BLaER1 treated with 17β-estradiol and CSF1 and Interleukin-3, amounts not matched to agents 10 nM and 100 nM (cell line): ENCODE measurements around the gene TPRG1L.

ENCODE experiments used
- H3K27ac ChIP-seq, 11 experiments: shearing (Covaris generic); formaldehyde crosslinking; 2 replicates each; pipeline ENCODE4 v1.8.1; 2022
- H3K27me3 ChIP-seq, 11 experiments: shearing (Covaris generic); formaldehyde crosslinking; 2 replicates each; pipeline ENCODE4 v1.8.1; 2022
- H3K36me3 ChIP-seq, 11 experiments: shearing (Covaris generic); formaldehyde crosslinking; 2 replicates each; pipeline ENCODE4 v1.8.1; 2022
- H3K4me1 ChIP-seq, 10 experiments: shearing (Covaris generic); formaldehyde crosslinking; 2 replicates each; pipeline ENCODE4 v1.8.1; 2022
- H3K4me2 ChIP-seq, 11 experiments: shearing (Covaris generic); formaldehyde crosslinking; 2 replicates each; pipeline ENCODE4 v1.8.1; 2022
- H3K4me3 ChIP-seq, 10 experiments: shearing (Covaris generic); formaldehyde crosslinking; 2 replicates each; pipeline ENCODE4 v1.8.1; 2022
- H3K9ac ChIP-seq, 11 experiments: shearing (Covaris generic); formaldehyde crosslinking; 2 replicates each; pipeline ENCODE4 v1.8.1; 2022
- H3K9me3 ChIP-seq, 11 experiments: shearing (Covaris generic); formaldehyde crosslinking; replicated peaks in 1 of 11; 2 replicates each; pipeline ENCODE4 v1.8.1; 2022
- H4K20me1 ChIP-seq, 11 experiments: shearing (Covaris generic); formaldehyde crosslinking; 2 replicates each; pipeline ENCODE4 v1.8.1; 2022
- Cebpa-rat ChIP-seq, 11 experiments: shearing (Covaris generic); IDR thresholded peaks; 2 replicates each; pipeline ENCODE4 v1.8.1; 2022

The TPRG1L gene

DNA sequence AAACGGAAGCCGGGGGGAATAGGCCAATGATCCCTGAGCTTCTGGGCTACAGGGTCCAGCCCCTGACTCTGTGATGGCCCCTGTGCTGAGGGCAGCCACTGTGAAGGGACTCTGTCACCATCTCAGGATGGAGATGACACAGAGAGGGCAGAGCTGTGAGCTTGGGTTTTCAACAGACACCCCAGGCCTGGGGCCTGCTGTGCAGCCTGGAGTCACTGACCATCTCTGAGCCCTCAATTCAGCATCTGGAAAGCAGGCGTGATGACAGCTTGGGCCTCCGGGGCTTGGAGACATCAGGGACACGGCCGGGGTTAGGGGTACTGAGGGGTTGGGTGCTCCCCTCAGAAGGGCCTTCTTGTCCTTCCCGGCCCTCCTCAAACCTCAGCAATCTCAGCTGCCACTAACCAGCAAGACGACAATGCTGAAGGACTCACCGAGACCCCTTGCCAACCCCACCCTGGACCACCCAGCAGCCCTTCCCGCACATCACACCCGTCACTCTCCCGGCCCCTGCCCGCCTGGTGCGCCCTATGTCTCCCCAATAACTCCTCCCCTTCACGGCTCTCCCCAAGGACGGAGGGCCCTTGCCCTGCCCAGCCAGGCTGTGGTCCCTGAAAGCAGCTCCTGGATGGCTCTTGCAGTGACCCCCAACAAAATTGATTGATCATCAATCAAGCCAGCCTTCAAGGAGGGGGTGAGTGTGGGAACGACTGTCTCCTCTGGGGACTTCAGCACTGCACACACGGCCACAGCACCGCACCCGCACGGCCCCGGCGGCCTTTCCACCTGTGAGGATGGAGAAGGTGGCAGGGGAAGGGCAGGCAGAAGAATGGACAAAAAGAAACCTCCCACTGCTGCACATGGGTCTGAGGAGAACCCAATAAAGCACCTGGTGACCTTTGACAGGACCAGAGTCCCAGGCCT is 17.8 kb upstream of the TPRG1L start:
- TF ChIP-seq Cebpa-rat (IDR thresholded peaks at IDR 0.05), result no peak
- H3K27ac ChIP-seq, result no peak overlapping the region
- H3K9ac ChIP-seq, result 0 out of 22 replicates have a peak overlapping the region, but pooled peaks of 2 of the 11 experiments have one; percentile 5 to 20
- no peaks in the 10 kb centered on the region for H3K9me3 ChIP-seq
- H3K4me3 ChIP-seq, result no peak overlapping the region
- H4K20me1 ChIP-seq, result peaks cover 0 to 95% (median 82%) of the 10 kb centered on the region in 11 experiments; a peak in 18 of 22 replicates
- H3K27me3 ChIP-seq, result peaks cover 0 to 12% (median 4%) of the 10 kb centered on the region in 11 experiments; a peak in 18 of 22 replicates
- peak overlapping the region in 8 of 11 experiments; percentile 9 to 100 (median 98); a peak in 13 of 22 replicates for H3K4me2 ChIP-seq
- H3K4me1 ChIP-seq, result peaks cover 33 to 88% (median 68%) of the 10 kb centered on the region in 10 experiments
- H3K36me3 ChIP-seq, result peaks cover 0 to 44% (median 19%) of the 10 kb centered on the region in 11 experiments; a peak in 12 of 22 replicates

DNA sequence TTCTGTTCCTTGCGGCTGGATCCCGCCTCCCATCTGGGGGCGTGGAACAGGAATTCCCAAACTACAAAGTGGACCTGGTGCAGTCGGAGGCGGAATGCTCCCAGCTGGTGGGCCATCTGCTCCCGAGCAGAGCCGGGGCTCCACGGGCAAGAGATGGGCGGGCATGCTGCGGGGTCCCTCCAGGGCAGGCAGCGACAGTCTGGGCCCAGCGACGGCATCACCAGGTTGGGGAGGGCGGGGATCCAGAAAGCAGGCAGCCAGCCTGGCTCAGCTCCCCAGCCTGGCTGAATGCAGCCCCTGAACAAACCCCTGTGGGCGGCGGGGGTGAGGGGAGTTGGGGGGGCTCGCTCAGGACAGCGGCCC is 17.1 kb upstream of the TPRG1L start:
- peak overlapping the region in 4 of 11 experiments; percentile 5 to 87 (median 53); a peak in 3 of 22 replicates for H3K9ac ChIP-seq
- no peaks in the 10 kb centered on the region for H3K9me3 ChIP-seq
- H3K4me1 ChIP-seq, result peaks cover 33 to 88% (median 68%) of the 10 kb centered on the region in 10 experiments
- TF ChIP-seq Cebpa-rat (IDR thresholded peaks at IDR 0.05), result no peak
- H3K4me3 ChIP-seq, result no peak overlapping the region
- peak overlapping the region in 9 of 11 experiments; percentile 95 to 100 (median 99); a peak in 14 of 22 replicates for H3K4me2 ChIP-seq
- H3K27ac ChIP-seq, result no peak overlapping the region
- peaks cover 0 to 95% (median 79%) of the 10 kb centered on the region in 11 experiments; a peak in 18 of 22 replicates for H4K20me1 ChIP-seq
- H3K27me3 ChIP-seq, result peaks cover 0 to 19% (median 10%) of the 10 kb centered on the region in 11 experiments; a peak in 19 of 22 replicates
- H3K36me3 ChIP-seq, result peaks cover 0 to 40% (median 16%) of the 10 kb centered on the region in 11 experiments; a peak in 12 of 22 replicates

DNA sequence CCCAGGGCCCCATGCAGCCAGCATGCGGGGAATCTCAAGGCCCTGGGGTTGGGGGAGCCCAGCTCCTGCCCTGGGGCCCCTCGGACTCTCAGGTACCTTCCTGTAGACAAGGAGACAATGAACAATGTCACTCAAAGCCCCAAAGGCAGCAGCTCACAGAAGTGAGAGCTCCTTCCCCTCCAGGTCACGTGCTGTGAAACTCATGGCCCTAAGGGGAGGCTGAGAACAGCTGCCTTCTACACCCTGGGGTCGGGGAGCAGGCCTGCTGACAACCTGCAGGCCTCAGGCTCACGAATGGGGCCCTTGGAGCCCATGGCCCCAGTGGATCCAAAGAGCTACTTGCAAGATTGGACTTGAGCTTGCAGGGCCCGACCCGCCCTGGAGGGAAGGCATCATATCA is 16.7 kb upstream of the TPRG1L start:
- Histone ChIP-seq H3K4me2 (peak overlapping the region; percentile 95 to 100 (median 99)), H4K20me1 (peaks cover 0 to 95% (median 76%) of the 10 kb centered on the region in 11 experiments; a peak in 18 of 22 replicates), H3K4me1 (peaks cover 35 to 89% (median 68%) of the 10 kb centered on the region in 10 experiments), H3K9me3 (no peaks in the 10 kb centered on the region), H3K4me3 (peak overlapping the region in 4 of 10 experiments; percentile 76 to 81 (median 80); a peak in 4 of 20 replicates), H3K27ac (peak overlapping the region in 1 of 11 experiments; percentile 88; a peak in 2 of 22 replicates), H3K27me3 (peaks cover 0 to 23% (median 14%) of the 10 kb centered on the region in 11 experiments; a peak in 19 of 22 replicates), H3K36me3 (peaks cover 0 to 35% (median 16%) of the 10 kb centered on the region in 11 experiments; a peak in 12 of 22 replicates), H3K9ac (peak overlapping the region in 7 of 11 experiments; percentile 77 to 89 (median 86); a peak in 10 of 22 replicates)
- TF ChIP-seq Cebpa-rat (IDR thresholded peaks at IDR 0.05), result no peak

DNA sequence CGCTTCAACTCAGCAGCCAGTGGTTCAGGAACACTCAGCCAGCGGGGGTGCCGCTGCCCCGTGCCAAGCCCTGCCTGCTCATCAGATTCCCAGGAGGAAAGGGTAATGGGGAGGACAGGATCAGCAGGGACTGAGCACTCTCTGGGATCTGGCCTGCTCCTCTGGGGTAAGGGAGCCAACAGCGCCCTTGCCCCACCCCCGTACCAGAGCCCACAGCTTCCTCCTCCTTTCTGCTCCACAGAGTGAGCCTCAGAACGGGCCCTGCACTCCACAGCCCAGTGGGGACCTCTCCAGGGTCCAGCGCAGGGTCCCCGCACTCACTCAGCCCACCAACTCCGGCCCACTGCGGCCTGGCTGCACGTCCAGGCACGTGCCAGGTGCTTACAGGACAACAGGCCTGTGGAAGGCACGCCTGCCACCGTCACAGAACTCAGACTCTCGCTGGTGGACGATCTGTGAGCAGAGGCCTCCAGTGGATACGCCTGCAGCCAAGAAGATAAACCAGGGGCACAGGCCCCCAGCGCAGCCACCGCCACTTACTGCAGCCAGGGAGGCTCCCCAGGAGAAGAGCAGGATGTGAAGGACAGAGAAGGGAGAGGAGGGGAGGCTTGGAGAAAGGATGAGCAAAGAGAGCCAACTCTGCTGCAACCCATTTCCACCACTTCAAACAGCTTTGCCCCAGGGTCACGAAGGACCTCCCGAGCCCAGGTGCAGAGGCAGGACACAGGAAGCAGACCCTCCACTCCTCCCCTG is 15.6 kb upstream of the TPRG1L start:
- Histone ChIP-seq H3K4me3 (peak overlapping the region in 8 of 10 experiments; percentile 68 to 81 (median 78); a peak in 16 of 20 replicates), H3K9me3 (no peaks in the 10 kb centered on the region), H3K4me1 (peaks cover 45 to 91% (median 75%) of the 10 kb centered on the region in 10 experiments), H4K20me1 (peaks cover 0 to 95% (median 74%) of the 10 kb centered on the region in 11 experiments; a peak in 18 of 22 replicates), H3K27me3 (peaks cover 0 to 33% (median 18%) of the 10 kb centered on the region in 11 experiments; a peak in 19 of 22 replicates), H3K36me3 (peaks cover 0 to 27% (median 16%) of the 10 kb centered on the region in 11 experiments; a peak in 12 of 22 replicates), H3K9ac (peak overlapping the region; percentile 6 to 89 (median 81); a peak in 19 of 22 replicates), H3K4me2 (peak overlapping the region; percentile 95 to 100 (median 99)), H3K27ac (peak overlapping the region in 8 of 11 experiments; percentile 39 to 88 (median 82); a peak in 17 of 22 replicates)
- TF ChIP-seq Cebpa-rat (IDR thresholded peaks at IDR 0.05), result no peak

DNA sequence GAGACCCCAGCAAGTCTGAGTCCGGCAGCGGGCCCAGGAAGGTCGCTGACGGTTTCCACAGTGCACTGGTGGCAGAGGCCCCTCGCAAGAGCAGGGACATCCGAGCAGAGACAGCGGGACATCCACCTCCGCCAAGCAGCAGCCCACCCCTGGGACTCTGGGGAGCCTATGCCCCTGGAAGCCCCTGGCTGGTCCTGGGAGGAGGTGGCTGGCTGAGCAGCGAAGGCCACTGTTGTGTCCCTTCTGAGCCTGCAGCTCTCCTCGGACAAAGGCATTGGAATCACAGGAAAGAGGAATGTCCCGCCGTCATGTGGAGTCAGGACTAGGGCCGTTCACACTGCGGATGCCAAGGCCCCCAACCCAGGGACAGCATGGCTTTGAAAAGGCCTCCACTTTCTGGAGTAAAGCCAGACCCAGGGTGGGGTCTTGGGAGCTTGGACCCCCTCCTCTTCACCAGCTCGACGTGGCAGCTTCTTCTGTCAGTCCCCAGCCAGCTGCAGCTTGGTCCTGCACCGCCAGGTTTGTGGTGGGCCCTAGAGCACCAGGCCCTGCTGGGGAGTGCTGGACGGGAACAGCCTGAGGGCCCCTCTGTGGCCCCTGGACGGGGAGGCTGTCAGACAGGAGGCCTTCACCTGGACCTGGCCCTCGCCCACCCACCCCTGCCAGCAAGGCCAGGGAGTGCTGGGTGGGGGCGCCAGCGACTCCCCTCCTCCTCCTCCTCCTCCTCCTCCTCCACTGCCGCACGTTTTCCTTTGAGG is 14.9 kb upstream of the TPRG1L start:
- TF ChIP-seq Cebpa-rat (IDR thresholded peaks at IDR 0.05), result no peak
- H3K27ac ChIP-seq, result peak overlapping the region in 8 of 11 experiments; percentile 39 to 88 (median 82); a peak in 17 of 22 replicates
- peaks cover 0 to 22% (median 16%) of the 10 kb centered on the region in 11 experiments; a peak in 12 of 22 replicates for H3K36me3 ChIP-seq
- H4K20me1 ChIP-seq, result peaks cover 0 to 95% (median 70%) of the 10 kb centered on the region in 11 experiments; a peak in 18 of 22 replicates
- peak overlapping the region; percentile 95 to 100 (median 99) for H3K4me2 ChIP-seq
- peaks cover 0 to 38% (median 22%) of the 10 kb centered on the region in 11 experiments; a peak in 19 of 22 replicates for H3K27me3 ChIP-seq
- H3K9me3 ChIP-seq, result no peaks in the 10 kb centered on the region
- peaks cover 51 to 93% (median 81%) of the 10 kb centered on the region in 10 experiments for H3K4me1 ChIP-seq
- peak overlapping the region in 10 of 11 experiments; percentile 6 to 89 (median 81); a peak in 19 of 22 replicates for H3K9ac ChIP-seq
- H3K4me3 ChIP-seq, result peak overlapping the region in 9 of 10 experiments; percentile 54 to 81 (median 76); a peak in 17 of 20 replicates

DNA sequence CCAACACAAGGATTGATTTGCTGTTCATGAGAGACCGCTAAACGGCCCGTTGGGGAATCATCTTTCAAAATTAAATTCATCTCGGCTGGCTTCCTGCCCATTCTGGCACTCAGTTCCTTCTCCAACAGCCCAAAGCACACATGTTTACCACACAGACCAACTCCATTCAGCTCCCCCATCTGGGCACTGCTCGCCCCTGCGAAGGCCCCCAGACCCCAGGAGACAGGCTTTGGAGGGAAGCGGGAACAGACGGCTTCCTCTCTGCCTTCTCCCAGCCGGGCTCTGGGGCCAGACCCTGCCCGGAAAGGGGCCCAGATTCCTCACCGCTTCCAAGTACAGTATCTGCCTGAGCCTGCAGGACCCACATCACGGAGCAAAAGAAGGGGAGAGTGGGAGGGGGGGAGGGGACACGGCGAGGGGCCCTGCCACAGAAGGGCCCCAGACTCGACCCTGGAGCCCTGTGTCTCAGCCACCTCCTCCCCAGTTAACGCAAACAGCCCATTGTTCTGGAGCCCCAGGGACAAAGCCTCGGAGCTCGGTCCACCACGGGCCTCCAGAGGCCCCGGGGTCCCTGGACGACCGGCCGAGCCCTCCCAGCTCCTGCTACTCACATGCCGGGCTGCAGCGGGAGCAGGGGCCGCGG is 14.2 kb upstream of the TPRG1L start:
- Histone ChIP-seq H3K27me3 (peaks cover 0 to 39% (median 22%) of the 10 kb centered on the region in 11 experiments; a peak in 19 of 22 replicates), H3K36me3 (peaks cover 0 to 22% (median 16%) of the 10 kb centered on the region in 11 experiments; a peak in 12 of 22 replicates), H4K20me1 (peaks cover 0 to 88% (median 66%) of the 10 kb centered on the region in 11 experiments; a peak in 18 of 22 replicates), H3K4me2 (peak overlapping the region; percentile 95 to 100 (median 99)), H3K9ac (peak overlapping the region; percentile 28 to 89 (median 81); a peak in 21 of 22 replicates), H3K4me1 (peaks cover 51 to 93% (median 82%) of the 10 kb centered on the region in 10 experiments), H3K27ac (peak overlapping the region in 9 of 11 experiments; percentile 20 to 88 (median 81); a peak in 17 of 22 replicates), H3K4me3 (peak overlapping the region; percentile 54 to 81 (median 75)), H3K9me3 (no peaks in the 10 kb centered on the region)
- TF ChIP-seq Cebpa-rat (IDR thresholded peaks at IDR 0.05), result no peak
